ENCODE results near the gene FKTN.
A peak's percentile ranks its signal among the peaks of the same experiment; 100 is the strongest.

Gene FKTN

DNA sequence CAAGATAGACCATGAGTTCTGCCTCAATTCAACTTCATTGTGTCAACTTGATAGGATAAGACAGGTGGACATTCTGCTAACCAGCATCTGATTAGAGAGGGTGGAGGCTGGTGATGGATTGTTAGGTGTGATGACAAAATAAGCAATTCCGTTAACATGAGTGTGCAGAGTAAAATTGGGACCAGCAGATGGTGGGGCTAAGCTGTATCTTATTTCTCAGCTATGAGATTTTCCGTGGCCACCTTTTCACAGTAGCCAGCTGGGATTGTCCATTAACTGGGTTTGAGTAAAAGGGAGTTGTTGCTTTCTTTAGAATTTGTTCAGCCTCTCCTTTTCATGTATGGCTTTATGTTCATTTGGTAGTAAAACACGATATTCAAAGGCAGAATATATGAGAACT lies 75.5 kb downstream of the FKTN start:
- no peak for FAIRE-seq

GRCh38 chr9:105636331-105636730 lies 78.4 kb downstream of the FKTN start:
- no peak for FAIRE-seq

DNA sequence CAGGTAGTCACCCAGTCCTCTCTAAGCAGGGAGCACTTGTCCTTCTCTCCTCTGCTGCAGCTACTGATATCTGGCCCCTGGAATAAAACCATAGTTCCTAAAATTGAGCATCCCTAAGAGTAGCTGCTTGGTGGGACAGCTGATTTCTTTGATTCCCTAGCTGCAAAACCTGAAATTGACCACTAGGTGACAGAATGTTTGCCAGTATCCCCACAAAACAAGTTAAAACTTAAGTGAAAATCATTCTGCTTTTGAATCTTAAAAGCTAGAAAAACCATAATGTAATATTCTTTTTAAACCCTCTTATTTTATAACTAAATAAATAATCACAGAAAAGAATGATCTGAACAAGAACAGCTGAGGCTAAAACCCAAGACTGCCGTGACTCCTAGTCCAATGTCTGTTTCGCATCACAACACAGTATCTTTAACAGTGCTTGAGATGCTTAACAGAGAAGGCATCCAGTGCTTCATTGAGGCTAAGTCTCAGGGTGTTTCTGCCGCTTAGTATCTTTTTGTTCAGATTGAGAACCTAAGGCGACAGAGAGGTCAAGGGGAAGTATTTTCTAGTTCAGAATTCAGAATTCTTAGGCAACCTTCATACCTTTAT lies 80.0 kb downstream of the FKTN start:
- peak; percentile 21 for FAIRE-seq

DNA sequence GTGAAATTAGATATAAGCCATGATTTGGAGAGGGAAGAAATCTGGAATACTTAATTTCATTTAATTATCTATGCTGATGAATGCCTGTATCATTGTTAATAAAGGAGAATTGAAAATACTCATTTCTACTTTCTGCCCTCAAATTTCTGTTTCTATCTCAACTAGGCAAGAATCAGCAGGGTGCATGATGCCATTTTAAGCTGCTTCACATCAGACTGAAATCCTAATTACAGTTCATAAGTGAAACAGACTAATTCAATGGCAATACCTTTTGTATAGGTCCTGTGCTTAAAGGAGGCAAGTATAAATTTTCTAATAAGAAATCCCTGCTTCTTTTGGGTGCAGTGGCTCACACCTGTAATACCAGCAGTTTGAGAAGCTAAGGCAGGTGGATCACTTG lies 82.0 kb downstream of the FKTN start:
- FAIRE-seq, result no peak

GRCh38 chr9:105643795-105644194 lies 85.9 kb downstream of the FKTN start:
- no peak for FAIRE-seq

DNA sequence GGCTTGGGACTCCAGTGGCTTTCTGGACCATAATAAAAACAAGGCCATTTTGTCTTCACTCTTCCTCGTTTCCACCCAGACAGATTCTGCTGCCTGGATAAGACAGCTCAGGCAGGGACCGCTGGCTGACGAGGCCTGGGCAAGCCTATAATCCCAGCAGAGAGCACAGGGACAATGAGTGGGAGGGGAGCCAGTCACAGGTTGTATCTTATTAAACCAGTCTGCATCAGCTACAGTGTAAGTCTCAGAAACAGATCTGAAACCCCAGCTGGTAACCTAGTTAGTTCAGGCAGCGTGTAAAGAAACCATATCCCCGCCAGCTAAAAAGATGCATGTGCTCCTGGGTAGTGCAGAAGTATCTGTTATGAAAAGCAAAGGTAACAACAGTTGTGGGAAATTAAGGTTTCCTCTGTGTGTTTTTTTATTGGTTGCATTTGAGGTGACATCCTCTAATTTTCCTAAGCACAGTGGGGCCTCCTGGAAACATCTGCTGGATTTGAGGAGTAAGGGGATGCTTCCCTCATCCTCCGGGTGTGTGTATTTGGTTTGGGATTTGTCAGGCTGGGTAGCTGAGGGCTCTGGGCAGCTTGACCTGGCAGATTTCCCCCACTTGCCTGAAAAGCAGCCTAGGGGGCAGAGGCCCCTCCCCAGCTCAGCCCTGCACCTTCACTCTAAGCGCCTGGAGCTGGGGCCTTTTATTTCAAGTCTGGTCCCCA lies 89.1 kb downstream of the FKTN start:
- FAIRE-seq, result no peak

GRCh38 chr9:105647595-105648349 lies 89.8 kb downstream of the FKTN start:
- no peak for FAIRE-seq

GRCh38 chr9:105651806-105652205 lies 93.9 kb downstream of the FKTN start:
- no peak for FAIRE-seq

DNA sequence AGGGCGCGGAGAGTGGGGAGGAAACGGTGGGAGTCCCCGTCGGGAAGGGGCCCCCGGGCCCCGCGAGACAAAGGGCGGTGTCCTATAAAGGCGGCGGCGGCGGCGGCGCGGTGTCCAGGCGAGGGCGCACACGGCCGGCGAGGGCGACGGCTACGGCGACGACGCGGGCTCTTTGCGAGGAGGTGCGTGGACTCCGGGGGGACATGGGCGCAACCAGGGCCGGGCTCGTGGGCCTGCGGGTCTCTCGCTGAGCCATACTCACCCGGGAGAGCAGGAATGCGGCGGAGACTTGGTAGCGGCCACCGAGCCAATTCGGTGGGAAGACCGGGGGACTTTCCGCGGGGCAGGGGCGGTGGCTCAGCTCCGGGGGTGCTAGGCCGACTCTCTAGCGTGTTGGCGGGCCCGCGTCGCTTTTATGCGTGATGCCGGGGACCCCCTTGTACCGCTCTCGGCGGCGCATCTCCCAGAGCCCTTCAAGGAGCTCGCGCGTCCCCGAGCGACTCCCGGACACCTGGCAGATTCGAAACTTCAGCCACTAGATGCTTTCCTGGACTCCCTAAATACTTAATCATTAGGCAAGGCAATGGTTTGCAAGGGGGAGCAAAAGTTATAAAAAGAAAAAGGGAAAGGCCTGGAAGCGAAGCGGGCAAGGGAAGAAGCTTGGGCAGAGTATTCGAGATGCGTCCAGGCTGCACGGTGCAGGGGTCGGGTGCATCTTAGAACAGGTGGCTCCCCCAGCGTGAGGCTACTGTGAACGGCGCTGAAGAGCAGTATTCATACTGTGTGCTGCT lies 98.4 kb downstream of the FKTN start:
- FAIRE-seq, result no peak

- no peak for FAIRE-seq
Measured at GRCh38 chr9:105658351-105658750, 100.4 kb downstream of the FKTN start.

DNA sequence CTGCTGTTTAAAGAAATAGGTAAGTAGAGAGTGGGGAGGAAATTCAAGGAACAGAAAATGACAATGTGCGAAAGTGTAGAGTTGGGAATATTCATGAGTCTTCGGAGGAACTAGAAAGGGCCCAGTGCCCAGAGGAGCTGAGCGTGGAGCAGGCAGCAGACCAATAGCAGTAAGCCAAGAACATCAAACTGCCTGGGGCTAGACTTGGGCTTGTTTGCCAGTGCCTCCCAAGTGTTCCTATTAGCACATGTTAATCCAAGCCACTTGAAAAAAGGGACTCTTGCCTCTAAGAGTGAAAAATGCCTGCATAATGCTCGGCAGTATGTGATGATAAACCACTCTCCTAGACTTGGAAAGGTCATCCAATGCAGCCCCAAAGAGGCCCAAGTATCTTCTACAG lies 103.1 kb downstream of the FKTN start:
- no peak for FAIRE-seq

- no peak for FAIRE-seq
Measured at GRCh38 chr9:105662184-105663104, 104.5 kb downstream of the FKTN start, which contains the start of gene TAL2. Gene TAL2 (plus strand): TSS chr9:105662457. CDS start chr9:105662497, 40 bp downstream.

GRCh38 chr9:105663914-105664313 lies 106.0 kb downstream of the FKTN start:
- no peak for FAIRE-seq

- FAIRE-seq, result no peak
Measured at GRCh38 chr9:105667867-105668266, 109.9 kb downstream of the FKTN start.

DNA sequence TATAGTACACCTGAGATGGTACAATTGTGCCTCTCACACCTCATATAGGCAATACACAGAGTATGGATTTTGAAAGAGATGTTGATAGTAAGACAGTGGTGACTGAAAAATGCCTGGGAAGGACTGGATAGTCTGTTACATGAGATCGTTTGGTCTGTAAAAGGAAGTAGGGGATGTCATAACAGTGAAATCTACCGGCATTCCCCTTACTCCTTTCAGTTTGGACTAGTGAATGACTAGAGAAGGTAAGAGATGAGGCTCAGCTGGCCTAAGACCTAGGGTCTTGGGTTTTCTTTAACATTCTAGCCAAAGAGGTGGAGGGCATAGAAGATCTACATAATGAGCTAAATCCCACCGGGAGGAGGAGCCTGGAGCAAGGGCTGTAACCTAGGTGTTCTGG lies 112.4 kb downstream of the FKTN start:
- FAIRE-seq, result no peak

GRCh38 chr9:105670775-105671174 lies 112.8 kb downstream of the FKTN start:
- FAIRE-seq, result no peak

GRCh38 chr9:105672711-105673234 lies 114.8 kb downstream of the FKTN start:
- no peak for FAIRE-seq

DNA sequence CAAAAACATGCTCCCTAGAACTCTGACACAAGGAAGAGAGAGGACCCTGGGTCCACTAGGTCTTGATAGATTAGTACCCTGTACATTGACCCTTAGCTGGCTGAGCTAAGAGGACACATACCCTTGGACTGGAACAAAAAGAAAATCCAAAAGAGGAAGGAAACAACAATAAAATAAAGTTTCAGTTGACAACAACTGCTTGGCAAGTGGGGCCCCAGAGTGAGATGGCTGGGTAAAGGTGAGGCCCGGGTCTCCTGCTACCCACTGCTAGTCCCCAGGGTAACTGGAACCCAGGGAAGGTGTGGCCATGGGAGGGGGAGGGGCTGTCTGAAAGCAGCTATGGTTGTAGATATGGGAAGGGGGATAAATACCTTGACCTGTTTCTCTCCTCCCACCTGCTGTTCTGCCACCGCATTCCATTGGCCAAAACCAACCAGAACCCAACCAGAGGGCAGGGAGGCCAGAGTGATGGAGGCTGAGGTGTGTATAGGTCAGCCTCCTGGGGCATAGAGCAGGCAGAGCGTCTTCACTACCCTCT lies 116.0 kb downstream of the FKTN start:
- no peak for FAIRE-seq

GRCh38 chr9:105676351-105676923 lies 118.5 kb downstream of the FKTN start:
- no peak for FAIRE-seq

- no peak for FAIRE-seq
Measured at GRCh38 chr9:105678163-105678562, 120.2 kb downstream of the FKTN start.

- FAIRE-seq, result no peak
Measured at GRCh38 chr9:105678781-105679180, 120.8 kb downstream of the FKTN start.
